Measurements from ENCODE around the gene CTU2. TPM values are rescaled to one million over a fixed set of nuclear protein-coding genes. Genes with fewer than 3 reads are reported as not detected.

CTU2 gene
- total and polyA plus RNA-seq, 9 of the 15 experiments (the other 6 are each of a cell fraction or from before 2014, with no cell fraction given), result 1.3 to 105 (median 23.2) TPM

DNA sequence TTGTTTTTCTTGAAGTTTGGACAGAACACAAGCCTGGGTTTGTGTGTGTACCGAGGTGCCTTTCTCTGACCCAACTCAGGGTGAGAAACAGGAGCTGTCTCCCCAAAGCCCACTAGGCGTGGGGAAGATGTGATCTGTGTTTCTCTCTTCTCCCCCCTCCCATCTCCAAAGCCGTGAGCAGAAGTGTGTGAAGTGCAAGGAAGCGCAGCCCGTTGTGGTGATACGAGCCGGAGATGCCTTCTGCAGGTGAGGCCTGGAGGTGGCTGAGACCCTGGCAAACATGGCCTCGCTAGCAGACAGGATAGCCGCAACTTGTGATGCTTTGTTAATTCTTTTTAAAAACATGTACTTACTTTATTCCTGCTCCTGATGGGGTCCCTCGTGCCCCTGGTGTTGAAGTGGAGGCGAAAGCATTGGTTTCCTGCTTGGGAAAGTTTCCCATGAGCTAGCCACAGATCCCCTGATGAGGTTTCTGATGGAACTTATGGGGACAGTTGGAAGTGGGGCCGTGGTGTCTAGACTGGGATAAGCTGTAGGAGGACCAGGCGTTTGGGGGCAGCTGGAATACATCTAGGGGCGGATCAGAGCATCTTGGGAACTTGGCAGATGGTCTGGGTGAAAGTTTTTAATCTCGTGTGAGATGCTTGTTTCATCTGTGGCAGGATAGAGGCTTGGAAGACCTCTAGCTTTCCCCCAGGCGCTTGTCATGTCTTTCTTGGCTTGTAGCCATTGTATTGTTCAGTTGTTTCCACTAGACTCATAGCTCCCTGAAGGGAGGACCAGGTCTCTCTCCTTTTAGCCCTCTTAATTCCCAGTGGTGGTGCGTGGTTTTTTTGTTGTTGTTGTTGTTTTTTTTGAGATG lies 893 bp downstream of the CTU2 start (continued):
- TF ChIP-seq, protein P1, sequence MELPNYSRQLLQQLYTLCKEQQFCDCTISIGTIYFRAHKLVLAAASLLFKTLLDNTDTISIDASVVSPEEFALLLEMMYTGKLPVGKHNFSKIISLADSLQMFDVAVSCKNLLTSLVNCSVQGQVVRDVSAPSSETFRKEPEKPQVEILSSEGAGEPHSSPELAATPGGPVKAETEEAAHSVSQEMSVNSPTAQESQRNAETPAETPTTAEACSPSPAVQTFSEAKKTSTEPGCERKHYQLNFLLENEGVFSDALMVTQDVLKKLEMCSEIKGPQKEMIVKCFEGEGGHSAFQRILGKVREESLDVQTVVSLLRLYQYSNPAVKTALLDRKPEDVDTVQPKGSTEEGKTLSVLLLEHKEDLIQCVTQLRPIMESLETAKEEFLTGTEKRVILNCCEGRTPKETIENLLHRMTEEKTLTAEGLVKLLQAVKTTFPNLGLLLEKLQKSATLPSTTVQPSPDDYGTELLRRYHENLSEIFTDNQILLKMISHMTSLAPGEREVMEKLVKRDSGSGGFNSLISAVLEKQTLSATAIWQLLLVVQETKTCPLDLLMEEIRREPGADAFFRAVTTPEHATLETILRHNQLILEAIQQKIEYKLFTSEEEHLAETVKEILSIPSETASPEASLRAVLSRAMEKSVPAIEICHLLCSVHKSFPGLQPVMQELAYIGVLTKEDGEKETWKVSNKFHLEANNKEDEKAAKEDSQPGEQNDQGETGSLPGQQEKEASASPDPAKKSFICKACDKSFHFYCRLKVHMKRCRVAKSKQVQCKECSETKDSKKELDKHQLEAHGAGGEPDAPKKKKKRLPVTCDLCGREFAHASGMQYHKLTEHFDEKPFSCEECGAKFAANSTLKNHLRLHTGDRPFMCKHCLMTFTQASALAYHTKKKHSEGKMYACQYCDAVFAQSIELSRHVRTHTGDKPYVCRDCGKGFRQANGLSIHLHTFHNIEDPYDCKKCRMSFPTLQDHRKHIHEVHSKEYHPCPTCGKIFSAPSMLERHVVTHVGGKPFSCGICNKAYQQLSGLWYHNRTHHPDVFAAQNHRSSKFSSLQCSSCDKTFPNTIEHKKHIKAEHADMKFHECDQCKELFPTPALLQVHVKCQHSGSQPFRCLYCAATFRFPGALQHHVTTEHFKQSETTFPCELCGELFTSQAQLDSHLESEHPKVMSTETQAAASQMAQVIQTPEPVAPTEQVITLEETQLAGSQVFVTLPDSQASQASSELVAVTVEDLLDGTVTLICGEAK (IDR thresholded peaks at IDR 0.05), result no peak
- TF ChIP-seq, protein P1 (CRISPR knock-in tag; IDR thresholded peaks at IDR 0.05), result no peak
- TF ChIP-seq ZFP1 (CRISPR knock-in tag; IDR thresholded peaks at IDR 0.05), result no peak
- 0 out of 2 replicates have a peak, but pooled peaks have one; percentile 29 for TF ChIP-seq ZNF316 (IDR thresholded peaks at IDR 0.05)
- peak in 1 of 3 experiments; percentile 30 for TF ChIP-seq YY1 (IDR thresholded peaks at IDR 0.05; ENCODE audit: borderline replicate concordance in 1 of 3, control insufficient read depth in 1 of 3, extremely low read depth in 1 of 3, insufficient read depth in 3 of 3, insufficient read length in 1 of 3, insufficient replicate concordance in 2 of 3, low read depth in 1 of 3, low read length in 2 of 3)
- TF ChIP-seq ATF1 (CRISPR knock-in tag; IDR thresholded peaks at IDR 0.05), result no peak
- no peak for TF ChIP-seq ATF1 (tag; IDR thresholded peaks at IDR 0.05)
- no peak for TF ChIP-seq KLF1 (tag; IDR thresholded peaks at IDR 0.05)
